Posterior cingulate gyrus (tissue), 11 donors: ENCODE measurements around the gene SLC6A2.

ENCODE experiments used
- DNase-seq, 10 donors: peaks; one replicate each; pipeline versions ENCODE4 v3.0.0 to v3.0.0-alpha.2; 2020 to 2021; ENCODE audit warnings: mixed read lengths in 3 of 10
- intact Hi-C: fragments of 100-400 bp; cut with DNase I; formaldehyde crosslinking; loops from one replicate; pipeline ENCODE4 v1.15.1; 2023

SLC6A2 gene

DNA sequence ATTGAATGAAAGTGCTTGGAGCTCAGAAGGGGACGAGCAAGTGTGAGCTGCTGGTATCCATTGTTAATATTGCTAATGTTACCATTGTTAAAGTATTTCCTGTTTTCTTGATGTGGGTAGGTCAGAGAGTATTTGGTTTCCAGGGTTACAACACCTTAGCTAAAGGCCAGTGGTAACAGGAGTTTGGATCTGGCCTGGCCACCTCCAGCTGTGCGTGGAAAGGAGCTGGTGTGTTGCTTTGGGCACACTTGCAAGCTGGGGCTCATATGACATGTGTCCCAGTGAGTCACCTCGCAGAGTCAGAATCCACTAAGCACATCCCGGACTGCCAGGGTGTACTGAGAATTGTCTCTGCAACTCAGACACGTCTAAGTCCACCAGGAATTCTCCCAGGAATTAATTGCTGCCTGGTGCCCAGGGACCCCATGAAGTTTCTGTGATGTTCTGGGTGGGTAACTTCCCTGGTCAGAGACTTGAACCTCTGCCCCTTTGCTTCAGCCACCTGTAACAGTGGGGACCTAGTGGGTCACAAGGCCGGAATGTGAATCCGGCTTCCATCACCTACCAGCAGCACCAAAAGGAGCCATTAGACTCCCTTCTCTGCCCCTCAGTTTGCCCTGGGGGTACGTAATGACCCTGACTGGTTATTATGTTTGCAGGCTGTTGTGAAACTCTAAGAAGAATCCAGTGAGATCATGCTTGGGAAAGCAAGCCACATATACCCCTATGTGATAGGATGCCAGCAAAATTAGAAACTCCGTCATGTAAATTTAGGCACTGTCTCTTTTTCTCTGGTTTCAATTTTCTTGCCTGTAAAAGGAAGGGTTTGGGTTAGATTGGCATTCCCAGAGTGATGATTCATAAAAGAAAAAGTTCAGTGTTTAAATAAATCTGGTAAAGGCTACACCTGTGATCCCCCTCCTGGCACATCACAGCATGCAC, 12.8 kb downstream of the SLC6A2 start:
- DNase-seq: no peak
- intact Hi-C loops: no loop called here

DNA sequence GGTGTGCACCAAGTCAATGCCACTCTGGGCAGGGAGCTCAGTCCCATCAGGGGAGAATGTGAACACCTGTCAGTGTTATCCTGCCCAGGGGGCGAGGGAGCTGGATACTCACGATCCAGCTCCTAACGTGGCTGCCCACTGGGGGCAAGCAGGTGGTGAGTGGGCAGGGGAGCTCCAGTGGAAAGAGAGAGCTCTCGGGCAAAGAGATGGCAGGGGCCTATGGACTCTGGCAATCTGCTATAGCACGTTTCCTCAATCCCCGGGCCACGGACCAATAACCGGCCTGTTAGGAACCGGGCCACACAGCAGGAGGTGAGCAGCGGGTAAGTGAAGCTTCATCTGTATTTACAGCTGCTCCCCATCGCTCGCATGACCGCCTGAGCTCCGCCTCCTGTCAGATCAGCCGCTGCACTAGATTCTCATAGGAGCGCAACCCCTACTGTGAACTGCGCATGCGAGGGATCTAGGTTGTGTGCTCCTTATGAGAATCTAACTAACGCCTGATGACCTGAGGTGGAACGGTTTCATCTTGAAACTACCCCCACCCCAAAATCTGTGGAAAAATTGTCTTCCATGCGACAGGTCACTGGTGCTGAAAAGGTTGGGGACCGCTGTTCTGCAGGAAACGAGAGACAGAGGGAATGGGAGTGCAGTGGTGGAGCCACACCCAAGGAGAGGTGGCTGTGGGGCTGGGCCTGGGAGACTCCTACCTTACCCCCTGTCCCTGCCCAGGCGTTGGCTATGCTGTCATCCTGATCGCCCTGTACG, 15.6 kb downstream of the SLC6A2 start:
- DNase-seq: no peak
- intact Hi-C loops: no loop called here

DNA sequence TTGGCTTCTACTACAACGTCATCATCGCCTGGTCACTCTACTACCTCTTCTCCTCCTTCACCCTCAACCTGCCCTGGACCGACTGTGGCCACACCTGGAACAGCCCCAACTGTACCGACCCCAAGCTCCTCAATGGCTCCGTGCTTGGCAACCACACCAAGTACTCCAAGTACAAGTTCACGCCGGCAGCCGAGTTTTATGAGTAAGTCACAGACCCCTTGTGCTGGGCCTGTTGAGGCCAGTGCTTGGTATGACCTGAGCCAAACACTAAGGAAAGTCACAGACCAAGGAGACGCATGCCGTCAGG, 16.1 kb downstream of the SLC6A2 start:
- intact Hi-C loops: no loop called here
- no peak for DNase-seq

DNA sequence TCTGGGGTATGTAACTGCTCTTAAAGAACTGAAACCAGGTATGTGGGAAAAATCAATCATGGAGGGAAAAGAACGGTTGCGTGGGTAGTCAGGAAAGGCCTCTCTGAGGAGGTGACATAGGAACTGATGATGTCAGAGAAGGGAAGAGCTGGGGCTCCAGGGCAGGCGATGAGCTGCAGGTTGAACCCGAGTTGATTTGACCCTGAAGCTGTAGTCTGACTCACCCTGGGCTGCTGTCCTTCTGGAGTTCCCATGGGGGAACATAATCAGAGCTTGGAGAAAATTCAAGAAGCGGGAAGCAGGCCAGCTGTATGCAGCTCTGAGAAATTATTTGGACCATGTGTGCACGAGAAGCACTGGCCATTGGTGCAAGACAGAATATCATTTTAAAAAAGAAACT, 16.7 kb downstream of the SLC6A2 start:
- intact Hi-C loops: no loop called here
- no peak for DNase-seq

DNA sequence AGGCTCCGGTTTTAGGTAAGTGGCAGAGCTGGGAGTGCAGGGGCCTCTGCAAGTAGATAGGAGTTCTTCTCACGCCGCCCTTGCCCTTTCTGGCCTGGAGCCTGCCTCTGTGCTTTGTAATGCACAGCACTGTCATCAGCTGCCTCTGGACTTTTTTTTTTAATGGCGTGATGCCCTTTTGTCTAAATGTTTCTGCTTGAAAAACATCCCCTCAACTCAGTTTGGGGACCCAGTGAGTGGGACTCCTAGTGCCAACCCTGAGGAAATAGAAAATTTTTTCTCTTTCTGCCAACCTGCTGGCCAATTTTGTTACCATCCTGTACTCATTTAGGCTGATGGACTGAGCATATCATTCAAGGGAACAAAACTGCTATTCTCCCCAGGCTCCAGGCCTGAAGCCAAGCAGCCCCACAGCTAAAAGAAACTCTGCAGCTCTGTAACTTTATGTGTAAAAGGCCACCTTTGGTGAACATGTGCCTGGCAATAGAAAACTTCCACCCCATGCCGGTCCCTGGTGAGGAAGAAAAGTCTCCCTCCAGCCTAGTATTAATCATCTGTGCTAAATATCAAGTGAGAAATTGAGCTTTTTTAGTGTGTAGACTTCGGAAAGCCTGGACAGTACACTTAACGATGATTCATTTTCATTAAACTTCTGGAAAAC, 22.5 kb downstream of the SLC6A2 start:
- DNase-seq: peak in 9 of 10 donors; percentile 44 to 95 (median 61)
- intact Hi-C loops: no loop called here

DNA sequence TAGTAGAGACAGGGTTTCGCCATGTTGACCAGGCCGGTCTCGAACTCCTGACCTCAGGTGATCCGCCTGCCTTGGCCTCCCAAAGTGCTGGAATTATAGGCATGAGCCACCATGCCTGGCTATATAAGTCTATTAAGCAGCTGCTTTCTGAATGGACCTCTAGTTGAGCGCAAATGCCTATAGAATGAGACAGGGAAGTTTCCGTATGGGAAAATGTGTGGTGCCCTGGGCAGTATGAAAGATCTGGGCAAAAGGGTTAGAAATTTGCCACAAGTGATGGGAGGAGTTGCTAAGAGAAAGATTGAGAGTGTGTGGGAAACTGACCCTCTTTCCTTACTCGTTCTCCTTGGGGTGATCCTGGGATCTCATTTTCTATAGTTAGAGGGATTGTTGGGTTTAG, 26.3 kb downstream of the SLC6A2 start:
- intact Hi-C loops: no loop called here
- DNase-seq: no peak

DNA sequence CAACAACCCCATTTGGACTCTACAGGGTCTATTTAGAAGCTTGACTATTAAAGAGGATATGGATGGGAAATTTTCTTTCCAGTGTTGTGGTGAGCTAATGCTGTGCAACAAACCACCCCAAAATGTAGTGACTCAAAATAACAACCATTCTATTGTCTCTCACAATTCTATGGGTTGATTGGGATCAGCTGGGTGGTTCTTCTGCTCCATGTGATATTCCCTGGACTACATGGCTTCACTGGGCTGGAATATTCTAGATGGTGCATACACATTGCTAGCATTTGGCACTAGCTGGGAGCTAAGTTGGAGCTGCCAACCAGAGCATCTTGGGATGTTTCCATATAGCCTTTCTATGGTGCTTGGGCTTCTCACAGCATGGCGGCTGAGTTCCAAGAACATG, 30.2 kb downstream of the SLC6A2 start:
- no peak for DNase-seq
- intact Hi-C loops: no loop called here

DNA sequence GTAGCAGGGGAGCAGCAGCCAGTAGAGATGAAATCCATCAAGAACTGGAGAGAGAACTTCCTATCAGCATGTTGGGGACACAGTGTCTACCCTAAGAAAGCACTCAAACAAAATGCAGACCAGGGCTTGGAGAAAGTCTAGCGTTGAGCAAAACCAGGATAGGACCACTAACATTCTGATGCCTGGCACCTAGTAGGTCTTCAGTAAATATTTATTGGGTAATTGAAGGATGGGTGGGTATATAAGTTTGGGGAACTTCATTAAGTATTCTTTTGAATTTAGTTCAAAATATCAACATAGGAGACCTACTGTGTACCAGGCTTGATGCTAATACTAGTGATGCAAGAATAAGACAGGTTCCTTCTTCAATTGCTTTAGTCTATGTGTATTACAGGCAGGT, 30.9 kb downstream of the SLC6A2 start:
- intact Hi-C loops: no loop called here
- no peak for DNase-seq

DNA sequence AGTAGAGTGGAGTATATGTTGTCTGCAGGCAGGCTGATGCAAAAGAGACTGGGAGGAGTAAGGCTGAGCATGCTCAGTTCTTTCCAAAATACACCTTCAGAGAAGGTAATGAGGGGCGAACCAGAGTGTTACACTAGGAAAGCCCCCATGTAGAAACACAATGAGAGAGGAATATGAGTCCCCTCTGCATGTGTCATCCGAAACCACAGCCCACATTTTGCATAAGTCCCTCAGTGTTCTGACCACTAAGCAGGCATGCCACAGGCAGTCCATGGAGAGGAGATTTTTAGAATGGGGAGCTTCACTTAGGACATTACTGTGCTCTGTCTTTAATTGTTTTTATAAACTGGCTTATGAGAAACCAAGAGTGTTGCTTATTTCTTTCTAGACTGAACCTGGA, 32.0 kb downstream of the SLC6A2 start:
- intact Hi-C loops: no loop called here
- no peak for DNase-seq

DNA sequence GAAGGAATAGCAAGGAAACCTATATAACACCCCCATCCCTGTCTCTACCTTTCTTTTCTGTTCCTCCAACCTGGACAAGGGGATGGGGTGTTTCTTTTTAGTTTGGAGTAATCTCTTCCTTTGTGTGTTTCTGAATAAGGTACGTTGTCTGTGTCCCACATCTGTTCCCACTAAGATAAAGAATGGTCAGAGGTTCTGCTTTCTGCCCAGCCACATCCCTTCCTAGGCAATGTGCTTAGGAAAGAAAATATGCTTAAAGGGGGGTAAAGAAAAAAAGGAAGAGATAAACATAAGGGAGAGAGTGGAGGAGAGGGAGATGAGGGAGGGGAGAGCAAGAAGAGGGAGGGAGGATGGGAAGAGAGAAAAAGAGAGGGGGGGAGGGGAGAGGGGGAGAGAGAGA, 35.1 kb downstream of the SLC6A2 start:
- DNase-seq: no peak
- intact Hi-C loops: no loop called here

DNA sequence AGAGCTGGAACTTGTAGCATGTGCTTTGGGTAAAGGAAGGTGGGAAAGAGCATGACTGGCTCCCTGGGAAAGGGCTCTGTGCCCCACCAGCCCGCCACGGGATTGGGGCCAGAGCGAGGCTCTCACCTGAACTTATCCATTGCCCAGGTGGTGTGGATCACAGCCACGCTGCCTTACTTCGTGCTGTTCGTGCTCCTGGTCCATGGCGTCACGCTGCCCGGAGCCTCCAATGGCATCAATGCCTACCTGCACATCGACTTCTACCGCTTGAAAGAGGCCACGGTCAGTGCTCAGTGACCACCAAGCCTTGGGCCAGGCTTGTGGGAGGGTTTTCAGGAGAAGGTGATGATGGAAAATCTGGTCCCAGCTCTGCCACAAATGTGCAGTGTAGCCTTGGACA, 36.0 kb downstream of the SLC6A2 start:
- DNase-seq: peak in 1 of 10 donors; percentile 79
- intact Hi-C loops: no loop called here

DNA sequence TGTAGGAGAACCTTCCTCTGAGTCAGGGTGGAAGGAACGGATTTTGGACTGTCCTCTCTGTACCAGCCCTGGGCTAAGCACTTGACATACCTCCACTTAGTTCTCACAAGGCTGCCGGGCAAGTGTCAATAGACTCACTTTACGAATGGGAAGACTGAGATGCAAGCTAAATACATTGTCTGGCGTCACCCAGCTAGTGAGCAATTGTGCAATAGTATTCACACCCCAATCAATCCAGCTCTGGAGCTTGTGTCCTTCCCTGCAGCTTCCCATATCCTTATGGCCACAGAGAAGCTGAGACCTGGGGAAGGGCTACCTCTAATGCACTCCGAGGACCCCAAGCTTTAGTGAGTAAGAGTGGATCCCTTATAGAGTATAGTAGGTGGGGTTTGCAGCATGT, 39.8 kb downstream of the SLC6A2 start:
- DNase-seq: no peak
- intact Hi-C loops: no loop called here

DNA sequence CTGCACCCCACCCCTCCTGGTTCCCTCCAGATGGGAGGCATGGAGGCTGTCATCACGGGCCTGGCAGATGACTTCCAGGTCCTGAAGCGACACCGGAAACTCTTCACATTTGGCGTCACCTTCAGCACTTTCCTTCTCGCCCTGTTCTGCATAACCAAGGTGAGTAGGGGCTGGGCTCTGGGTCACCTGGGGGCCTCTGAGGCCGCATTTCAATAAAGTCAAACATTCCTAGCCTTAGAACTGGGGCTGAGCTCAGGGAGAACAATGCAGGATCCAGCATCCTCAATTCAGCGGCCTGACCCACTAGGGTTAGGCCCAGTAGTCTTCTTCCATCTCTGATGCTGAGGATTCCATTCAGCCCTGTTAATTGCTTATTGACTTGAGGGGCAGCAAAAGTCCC, 42.1 kb downstream of the SLC6A2 start:
- DNase-seq: no peak
- intact Hi-C loops: no loop called here

DNA sequence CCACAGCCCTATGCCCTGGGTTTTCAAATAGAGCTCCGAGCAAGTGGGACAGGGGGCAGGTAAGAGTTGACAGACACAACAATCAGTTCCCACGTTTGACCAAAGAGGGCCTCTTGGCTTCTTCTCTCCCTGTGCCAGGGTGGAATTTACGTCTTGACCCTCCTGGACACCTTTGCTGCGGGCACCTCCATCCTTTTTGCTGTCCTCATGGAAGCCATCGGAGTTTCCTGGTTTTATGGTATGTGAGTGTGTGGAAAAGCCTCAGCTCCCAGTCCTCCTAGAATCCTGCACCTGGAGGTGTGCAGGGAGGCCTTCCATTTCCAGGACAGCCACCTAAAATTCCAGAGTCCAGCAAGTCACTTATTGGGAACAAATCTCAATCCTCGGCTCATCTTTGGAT, 42.5 kb downstream of the SLC6A2 start:
- intact Hi-C loops: no loop called here
- DNase-seq: no peak

DNA sequence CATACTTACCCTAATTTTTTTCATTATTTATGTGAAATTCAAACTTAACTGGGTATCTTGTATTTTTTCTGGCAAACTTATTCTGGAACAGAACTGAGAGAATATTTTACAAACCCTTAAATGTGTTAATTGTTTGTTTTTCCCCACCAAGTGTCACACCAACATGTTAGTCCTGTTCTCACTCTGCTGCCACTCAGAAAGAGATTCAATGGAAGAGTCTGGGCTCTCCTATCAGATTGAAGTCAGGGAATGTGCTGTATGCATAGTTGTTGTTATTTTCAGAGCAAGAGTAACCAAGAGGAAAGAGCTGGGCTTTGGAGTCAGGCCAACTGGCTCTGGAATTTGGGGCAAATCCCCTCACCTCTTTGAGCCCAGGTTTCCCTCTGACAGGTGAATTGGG, 43.2 kb downstream of the SLC6A2 start:
- intact Hi-C loops: no loop called here
- DNase-seq: no peak

DNA sequence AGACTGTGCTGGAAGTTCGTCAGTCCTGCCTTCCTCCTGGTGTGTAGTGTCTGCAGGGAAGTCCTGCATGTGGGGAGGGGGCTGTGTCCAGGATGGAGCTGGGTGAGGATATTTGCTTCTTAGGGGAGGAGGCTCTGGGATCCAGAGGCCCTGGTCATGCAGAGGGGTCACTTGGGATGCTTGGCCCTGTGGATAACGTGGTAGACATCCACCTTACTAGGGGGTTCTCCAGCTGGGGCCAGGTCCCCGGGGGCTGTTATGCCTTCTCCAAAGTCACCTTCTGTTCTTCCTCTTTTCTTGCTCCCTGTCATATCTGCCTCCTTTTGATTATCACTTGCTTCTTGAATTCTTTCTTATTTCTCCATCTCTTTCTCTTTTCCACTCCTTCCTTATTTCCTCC, 43.8 kb downstream of the SLC6A2 start:
- intact Hi-C loops: loop anchor here (5.0 kb wide), 2 partner anchors 52 to 157 kb away; no protein-coding TSS in a partner anchor
- peak in 1 of 10 donors; percentile 71 for DNase-seq

DNA sequence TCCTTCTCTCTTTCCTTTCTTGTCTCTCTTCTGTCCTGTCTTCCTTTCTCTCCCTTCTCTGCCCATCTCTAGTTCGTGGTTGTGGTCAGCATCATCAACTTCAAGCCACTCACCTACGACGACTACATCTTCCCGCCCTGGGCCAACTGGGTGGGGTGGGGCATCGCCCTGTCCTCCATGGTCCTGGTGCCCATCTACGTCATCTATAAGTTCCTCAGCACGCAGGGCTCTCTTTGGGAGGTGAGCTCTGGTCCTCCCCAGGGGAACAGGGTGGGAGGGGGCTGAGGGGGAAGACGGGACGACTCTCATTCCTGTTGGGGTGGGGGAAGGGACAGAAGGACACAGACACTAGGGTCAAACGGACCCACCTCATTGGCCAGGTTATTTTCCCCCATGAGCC, 44.3 kb downstream of the SLC6A2 start:
- intact Hi-C loops: loop anchor here (5.0 kb wide), 2 partner anchors 53 to 158 kb away; no protein-coding TSS in a partner anchor
- DNase-seq: no peak

DNA sequence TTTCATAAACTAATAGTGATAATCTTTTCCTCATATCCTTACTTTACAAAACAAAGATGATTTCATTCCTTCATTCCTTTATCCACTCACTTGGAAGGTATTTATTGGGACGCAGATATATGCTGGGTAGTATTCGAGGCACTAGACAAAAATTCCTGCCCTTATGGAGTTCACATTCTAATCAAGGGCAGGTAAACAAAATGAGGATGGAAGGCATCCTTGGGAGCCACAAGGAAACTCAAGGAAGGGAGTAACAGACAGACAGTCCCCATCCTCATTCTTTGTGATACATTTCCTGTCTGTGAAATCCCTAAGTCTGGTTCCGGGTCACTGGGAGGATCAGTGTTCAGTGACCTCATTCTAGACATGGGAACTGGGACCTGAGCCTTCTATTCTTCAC, 45.2 kb downstream of the SLC6A2 start:
- no peak for DNase-seq
- intact Hi-C loops: loop anchor here (5.0 kb wide), 2 partner anchors 54 to 159 kb away; no protein-coding TSS in a partner anchor

DNA sequence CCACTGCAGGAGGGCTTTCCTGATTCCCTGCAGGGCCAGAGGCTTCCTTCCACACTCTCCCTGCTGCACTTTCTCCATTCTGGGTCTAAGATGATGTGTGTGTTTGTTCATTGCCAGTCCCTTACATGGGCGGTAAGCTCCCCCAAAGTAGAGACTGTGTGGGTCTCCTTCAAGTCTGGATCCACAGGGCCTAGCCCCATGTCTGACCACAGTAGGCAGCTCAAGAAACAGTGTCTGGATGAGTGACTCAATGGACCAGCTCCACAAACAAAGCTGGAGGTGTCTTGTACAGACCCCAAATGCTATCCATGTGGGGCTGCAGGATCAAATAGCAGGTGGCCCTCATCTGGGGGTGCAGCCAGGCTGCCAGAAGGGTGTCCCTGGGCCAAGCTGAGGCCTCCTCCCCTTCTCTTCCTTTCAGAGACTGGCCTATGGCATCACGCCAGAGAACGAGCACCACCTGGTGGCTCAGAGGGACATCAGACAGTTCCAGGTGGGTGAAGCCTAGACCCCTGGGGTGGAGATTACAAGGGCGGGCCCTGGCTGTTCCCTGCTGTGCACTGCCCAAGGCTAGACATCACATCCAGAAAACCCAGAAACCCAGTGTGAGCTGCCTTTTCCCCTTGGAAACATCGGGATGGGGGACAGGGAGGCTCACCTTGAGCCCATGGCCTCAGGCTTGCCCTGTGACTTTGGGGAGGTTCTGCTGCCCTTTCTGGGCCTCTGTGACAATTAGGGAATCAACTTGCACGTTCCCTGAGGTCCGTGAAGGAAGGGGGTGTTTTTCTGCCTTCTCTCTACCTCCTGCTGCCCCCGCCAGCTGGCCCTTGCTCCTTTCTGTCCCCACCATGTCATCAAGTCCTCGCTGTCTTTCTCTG, 45.9 kb downstream of the SLC6A2 start:
- peak in 6 of 10 donors; percentile 23 to 91 (median 50) for DNase-seq
- intact Hi-C loops: loop anchor here (2.0 to 5.0 kb wide), 3 partner anchors 54 to 207 kb away; no protein-coding TSS in a partner anchor
